CD8-positive, alpha-beta memory T cell (primary cell): ENCODE measurements around the gene POMT1. TPM values are rescaled to one million over a fixed set of nuclear protein-coding genes. Genes with fewer than 3 reads are reported as not detected.
"Not testable (repeated sequence)": the region's sequence is repeated elsewhere in the genome, so short reads cannot be mapped to it uniquely, and the experiment has no call there.

Source experiments
- CTCF ChIA-PET: fragments of 350-600 bp; sonication (Branson Sonifier 250); formaldehyde crosslinking; loops from one replicate; lab custom pipeline; 2021; ENCODE audit warnings: antibody characterized with exemption; lab: Charles Lee
- POLR2A ChIA-PET: fragments of 350-600 bp; sonication (Branson Sonifier 250); formaldehyde crosslinking; loops from one replicate; lab custom pipeline; 2021; ENCODE audit warnings: antibody characterized with exemption; lab: Charles Lee
- DNase-seq, 5 donors: peaks; one replicate each; pipeline versions ENCODE4 v3.0.0 to v3.0.0-alpha.2; 2020 to 2022; ENCODE audit warnings: mixed read lengths in 1 of 5
- H3K27ac ChIP-seq: one replicate; pipeline ENCODE4 v1.7.0; 2013; ENCODE audit warnings: low read depth, mild to moderate bottlenecking, low read length, moderate library complexity
- H3K27me3 ChIP-seq: 2 replicates; pipeline ENCODE4 v1.7.0; 2013; ENCODE audit warnings: low read length, mild to moderate bottlenecking; ENCODE audit not compliant: insufficient read depth, poor library complexity, severe bottlenecking
- H3K36me3 ChIP-seq: 2 replicates; pipeline ENCODE4 v1.7.0; 2013; ENCODE audit warnings: mild to moderate bottlenecking, low read length, moderate library complexity; ENCODE audit not compliant: insufficient read depth
- H3K4me1 ChIP-seq: 2 replicates; pipeline ENCODE4 v1.7.0; 2013; ENCODE audit warnings: mild to moderate bottlenecking, low read length, moderate library complexity; ENCODE audit not compliant: insufficient read depth
- H3K4me3 ChIP-seq: 2 replicates; pipeline ENCODE4 v1.7.0; 2013; ENCODE audit warnings: mild to moderate bottlenecking, low read length
- H3K9me3 ChIP-seq: 2 replicates; pipeline ENCODE4 v1.7.0; 2013; ENCODE audit warnings: mild to moderate bottlenecking, low read length
- H3K27ac Mint-ChIP-seq, 8 donors: one replicate each; pipeline ENCODE4 v1.8.0; 2020 to 2021; ENCODE audit warnings: mixed read lengths in 8 of 8, mild to moderate bottlenecking in 6 of 8, inconsistent platforms in 3 of 8, moderate library complexity in 3 of 8
- H3K27me3 Mint-ChIP-seq, 2 donors: one replicate each; pipeline ENCODE4 v1.8.0; 2020 to 2021; ENCODE audit warnings: mixed read lengths in 2 of 2, mild to moderate bottlenecking in 1 of 2, moderate library complexity in 1 of 2
- H3K36me3 Mint-ChIP-seq, 3 donors: one replicate each; pipeline ENCODE4 v1.8.0; 2020 to 2021; ENCODE audit warnings: mixed read lengths in 3 of 3, inconsistent platforms in 1 of 3, mild to moderate bottlenecking in 1 of 3
- H3K4me1 Mint-ChIP-seq, 3 donors: one replicate each; pipeline ENCODE4 v1.8.0; 2020 to 2021; ENCODE audit warnings: mixed read lengths in 3 of 3, inconsistent platforms in 1 of 3, mild to moderate bottlenecking in 1 of 3
- H3K4me3 Mint-ChIP-seq, 7 donors: one replicate each; pipeline ENCODE4 v1.8.0; 2020 to 2021; ENCODE audit warnings: mixed read lengths in 7 of 7, mild to moderate bottlenecking in 6 of 7, moderate library complexity in 4 of 7, inconsistent platforms in 2 of 7
- H3K9me3 Mint-ChIP-seq, 5 donors: one replicate each; pipeline ENCODE4 v1.8.0; 2020 to 2022; ENCODE audit warnings: mixed read lengths in 5 of 5, mild to moderate bottlenecking in 3 of 5, moderate library complexity in 2 of 5, inconsistent platforms in 1 of 5
- polyA plus RNA-seq: library from polyadenylated mRNA; unstranded; fragments of 300-500 nt; fragmentation: Illumina TruSeq; gene quantifications from one replicate; pipeline ENCODE4 v1.2.3, GENCODE V29; 2021
- total RNA-seq, 2 experiments: library from RNA; stranded (reverse); gene quantifications; one replicate each; pipeline ENCODE4 v1.2.3, GENCODE V29; 2021

The POMT1 gene
- total RNA-seq: 10 to 100 TPM; 31.6 to 35.3 TPM
- 18.4 TPM for polyA plus RNA-seq

- CTCF ChIA-PET: interaction anchor here (1.2 kb wide), 2 partner anchors 83 to 247 kb away, joined by 3 read pairs; no protein-coding TSS in a partner anchor
- peaks cover 0 to 48% (median 5%) of the 10 kb centered on the region in 3 donors for H3K36me3 Mint-ChIP-seq
- peak within 1 kb of the TSS; percentile 88 for H3K4me3 ChIP-seq
Measured at GRCh38 chr9:131502781-131503625, at the start of gene POMT1. TSS of gene POMT1 (plus strand) at chr9:131502918. CDS start at chr9:131504219, 1,301 bp downstream.

GRCh38 chr9:131454028-131454427 is 48.7 kb upstream of the POMT1 start:
- no peaks in the 10 kb centered on the region for H3K9me3 ChIP-seq
- H3K4me1 Mint-ChIP-seq: peaks cover 10 to 36% (median 32%) of the 10 kb centered on the region in 3 donors
- H3K9me3 Mint-ChIP-seq: no peaks in the 10 kb centered on the region
- H3K4me3 ChIP-seq: no peak overlapping the region
- POLR2A ChIA-PET: no interaction called here
- no peaks in the 10 kb centered on the region for H3K27me3 Mint-ChIP-seq
- H3K4me1 ChIP-seq: no peaks in the 10 kb centered on the region
- CTCF ChIA-PET: no interaction called here
- no peak overlapping the region for H3K27ac ChIP-seq
- no peak overlapping the region for H3K4me3 Mint-ChIP-seq
- no peaks in the 10 kb centered on the region for H3K27me3 ChIP-seq
- peaks cover 5 to 92% (median 29%) of the 10 kb centered on the region in 3 donors for H3K36me3 Mint-ChIP-seq
- DNase-seq: no peak
- peaks cover 64% of the 10 kb centered on the region for H3K36me3 ChIP-seq
- peak overlapping the region in 4 of 8 donors; percentile 29 to 87 (median 40) for H3K27ac Mint-ChIP-seq

More at GRCh38 chr9:131502781-131503625, at the start of gene POMT1:
- peaks cover 48 to 77% (median 71%) of the 10 kb centered on the region in 3 donors for H3K4me1 Mint-ChIP-seq
- Histone ChIP-seq H3K4me1 (peaks cover 52% of the 10 kb centered on the region), H3K36me3 (peaks cover 17% of the 10 kb centered on the region), H3K9me3 (no peaks in the 10 kb centered on the region), H3K27me3 (no peaks in the 10 kb centered on the region), H3K27ac (peak within 1 kb of the TSS; percentile 51)
- H3K27ac Mint-ChIP-seq: peak within 1 kb of the TSS; percentile 76 to 96 (median 92)
- peak within 1 kb of the TSS; percentile 85 to 96 (median 95) for H3K4me3 Mint-ChIP-seq
- peaks cover 0 to 2% of the 10 kb centered on the region in 2 donors for H3K27me3 Mint-ChIP-seq
- no peaks in the 10 kb centered on the region for H3K9me3 Mint-ChIP-seq
- peak; percentile 81 to 91 (median 89) for DNase-seq
- POLR2A ChIA-PET: interaction anchor here (1.2 kb wide), 1 partner anchor 76 kb away, joined by 4 read pairs; no protein-coding TSS in a partner anchor

GRCh38 chr9:131455655-131456054 is 47.1 kb upstream of the POMT1 start:
- H3K4me1 ChIP-seq, H3K4me3 Mint-ChIP-seq, CTCF ChIA-PET, H3K4me3 ChIP-seq, H3K9me3 ChIP-seq, DNase-seq, H3K27me3 Mint-ChIP-seq, H3K27me3 ChIP-seq, H3K27ac ChIP-seq, H3K9me3 Mint-ChIP-seq: not testable (repeated sequence)
- POLR2A ChIA-PET: interaction anchor here (0.7 kb wide), 1 partner anchor 109 kb away, joined by 10 read pairs; no protein-coding TSS in a partner anchor
- Mint-ChIP-seq H3K4me1 (peaks cover 11 to 37% (median 28%) of the 10 kb centered on the region in 3 donors), H3K36me3 (peaks cover 8 to 92% (median 33%) of the 10 kb centered on the region in 3 donors), H3K27ac (peak overlapping the region in 2 of 8 donors; percentile 17 to 58)
- H3K36me3 ChIP-seq: peaks cover 66% of the 10 kb centered on the region

GRCh38 chr9:131457746-131458145 is 45.0 kb upstream of the POMT1 start:
- ChIA-PET POLR2A (no interaction called here), CTCF (interaction anchor here (1.0 to 1.7 kb wide), 2 partner anchors 21 to 108 kb away, joined by 3 to 4 read pairs; no protein-coding TSS in a partner anchor)
- no peak for DNase-seq
- H3K27me3 Mint-ChIP-seq: no peaks in the 10 kb centered on the region
- no peaks in the 10 kb centered on the region for H3K27me3 ChIP-seq
- no peak overlapping the region for H3K4me3 ChIP-seq
- H3K9me3 ChIP-seq: no peaks in the 10 kb centered on the region
- H3K4me1 Mint-ChIP-seq: peaks cover 10 to 27% (median 18%) of the 10 kb centered on the region in 3 donors
- H3K4me3 Mint-ChIP-seq: peak overlapping the region in 1 of 7 donors; percentile 26
- no peaks in the 10 kb centered on the region for H3K4me1 ChIP-seq
- peaks cover 71% of the 10 kb centered on the region for H3K36me3 ChIP-seq
- peaks cover 0 to 1% (median 0%) of the 10 kb centered on the region in 5 donors for H3K9me3 Mint-ChIP-seq
- H3K27ac ChIP-seq: no peak overlapping the region
- H3K27ac Mint-ChIP-seq: peak overlapping the region in 3 of 8 donors; percentile 26 to 77 (median 61)
- H3K36me3 Mint-ChIP-seq: peaks cover 8 to 88% (median 39%) of the 10 kb centered on the region in 3 donors

GRCh38 chr9:131459056-131459455 is 43.7 kb upstream of the POMT1 start:
- Mint-ChIP-seq H3K4me1 (peaks cover 8 to 21% (median 13%) of the 10 kb centered on the region in 3 donors), H3K27ac (peak overlapping the region in 5 of 8 donors; percentile 21 to 75 (median 50)), H3K4me3 (peak overlapping the region in 2 of 7 donors; percentile 32 to 43), H3K27me3 (no peaks in the 10 kb centered on the region), H3K9me3 (peaks cover 0 to 1% (median 0%) of the 10 kb centered on the region in 5 donors), H3K36me3 (peaks cover 8 to 88% (median 39%) of the 10 kb centered on the region in 3 donors)
- Histone ChIP-seq H3K4me1 (no peaks in the 10 kb centered on the region), H3K4me3 (no peak overlapping the region), H3K9me3 (no peaks in the 10 kb centered on the region), H3K27ac (no peak overlapping the region), H3K36me3 (peaks cover 67% of the 10 kb centered on the region), H3K27me3 (no peaks in the 10 kb centered on the region)
- POLR2A ChIA-PET: no interaction called here
- CTCF ChIA-PET: interaction anchor here (1.4 kb wide), 1 partner anchor 19 kb away, joined by 4 read pairs; no protein-coding TSS in a partner anchor
- DNase-seq: no peak

GRCh38 chr9:131461166-131461565 is 41.6 kb upstream of the POMT1 start:
- Mint-ChIP-seq H3K4me1 (peaks cover 8 to 18% (median 13%) of the 10 kb centered on the region in 3 donors), H3K9me3 (peaks cover 0 to 1% (median 0%) of the 10 kb centered on the region in 5 donors), H3K27me3 (no peaks in the 10 kb centered on the region), H3K36me3 (peaks cover 8 to 89% (median 37%) of the 10 kb centered on the region in 3 donors), H3K4me3 (no peak overlapping the region), H3K27ac (peak overlapping the region in 7 of 8 donors; percentile 2 to 70 (median 36))
- Histone ChIP-seq H3K27me3 (no peaks in the 10 kb centered on the region), H3K4me3 (no peak overlapping the region), H3K9me3 (no peaks in the 10 kb centered on the region), H3K36me3 (peaks cover 69% of the 10 kb centered on the region), H3K4me1 (no peaks in the 10 kb centered on the region), H3K27ac (no peak overlapping the region)
- ChIA-PET POLR2A (no interaction called here), CTCF (no interaction called here)
- DNase-seq: no peak

- H3K27me3 ChIP-seq: no peaks in the 10 kb centered on the region
- CTCF ChIA-PET: interaction anchor here (0.9 to 1.1 kb wide), 2 partner anchors 114 to 312 kb away, joined by 3 read pairs; no protein-coding TSS in a partner anchor
- peaks cover 64% of the 10 kb centered on the region for H3K36me3 ChIP-seq
- peaks cover 0 to 1% (median 0%) of the 10 kb centered on the region in 5 donors for H3K9me3 Mint-ChIP-seq
- H3K36me3 Mint-ChIP-seq: peaks cover 4 to 84% (median 21%) of the 10 kb centered on the region in 3 donors
- H3K4me1 Mint-ChIP-seq: peaks cover 9 to 18% (median 11%) of the 10 kb centered on the region in 3 donors
- no peaks in the 10 kb centered on the region for H3K4me1 ChIP-seq
- POLR2A ChIA-PET: interaction anchor here (0.6 kb wide), 1 partner anchor 27 kb away, joined by 3 read pairs; no protein-coding TSS in a partner anchor
- H3K4me3 ChIP-seq: no peak overlapping the region
- H3K27me3 Mint-ChIP-seq: no peaks in the 10 kb centered on the region
- H3K4me3 Mint-ChIP-seq: peak overlapping the region in 1 of 7 donors; percentile 74
- no peak for DNase-seq
- no peak overlapping the region for H3K27ac Mint-ChIP-seq
- H3K27ac ChIP-seq: no peak overlapping the region
- H3K9me3 ChIP-seq: no peaks in the 10 kb centered on the region
Measured at GRCh38 chr9:131464354-131465000, 38.2 kb upstream of the POMT1 start.
